IPS-NIHi11 (cell line): ENCODE measurements around the gene CUEDC1.
A peak's percentile ranks its signal among the peaks of the same experiment; 100 is the strongest.

ENCODE experiments used
- DNase-seq: peaks from one replicate; pipeline ENCODE4 v3.0.0; 2012; ENCODE audit warnings: mixed read lengths, low spot score

CUEDC1 gene

DNA sequence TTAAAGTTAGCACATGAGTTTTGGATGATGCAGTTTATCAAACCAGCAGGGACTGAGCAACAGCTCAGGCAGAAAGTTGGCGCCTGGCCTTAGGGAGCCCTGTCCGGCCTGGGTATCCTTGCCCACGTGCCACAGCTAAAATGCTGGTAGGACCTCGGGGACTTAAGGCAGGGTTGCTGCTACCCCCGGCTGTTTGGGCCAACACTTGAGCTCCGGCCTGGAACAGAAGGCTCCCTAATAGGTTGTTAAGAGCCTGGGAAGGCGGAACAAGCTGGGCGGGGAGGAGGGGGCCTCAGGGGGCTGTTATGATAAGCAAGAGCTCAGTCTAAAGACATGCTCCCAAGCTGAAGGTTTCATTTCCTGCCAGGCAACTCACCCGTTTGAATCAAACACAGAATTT, 39.7 kb downstream of the CUEDC1 start:
- no peak for DNase-seq

DNA sequence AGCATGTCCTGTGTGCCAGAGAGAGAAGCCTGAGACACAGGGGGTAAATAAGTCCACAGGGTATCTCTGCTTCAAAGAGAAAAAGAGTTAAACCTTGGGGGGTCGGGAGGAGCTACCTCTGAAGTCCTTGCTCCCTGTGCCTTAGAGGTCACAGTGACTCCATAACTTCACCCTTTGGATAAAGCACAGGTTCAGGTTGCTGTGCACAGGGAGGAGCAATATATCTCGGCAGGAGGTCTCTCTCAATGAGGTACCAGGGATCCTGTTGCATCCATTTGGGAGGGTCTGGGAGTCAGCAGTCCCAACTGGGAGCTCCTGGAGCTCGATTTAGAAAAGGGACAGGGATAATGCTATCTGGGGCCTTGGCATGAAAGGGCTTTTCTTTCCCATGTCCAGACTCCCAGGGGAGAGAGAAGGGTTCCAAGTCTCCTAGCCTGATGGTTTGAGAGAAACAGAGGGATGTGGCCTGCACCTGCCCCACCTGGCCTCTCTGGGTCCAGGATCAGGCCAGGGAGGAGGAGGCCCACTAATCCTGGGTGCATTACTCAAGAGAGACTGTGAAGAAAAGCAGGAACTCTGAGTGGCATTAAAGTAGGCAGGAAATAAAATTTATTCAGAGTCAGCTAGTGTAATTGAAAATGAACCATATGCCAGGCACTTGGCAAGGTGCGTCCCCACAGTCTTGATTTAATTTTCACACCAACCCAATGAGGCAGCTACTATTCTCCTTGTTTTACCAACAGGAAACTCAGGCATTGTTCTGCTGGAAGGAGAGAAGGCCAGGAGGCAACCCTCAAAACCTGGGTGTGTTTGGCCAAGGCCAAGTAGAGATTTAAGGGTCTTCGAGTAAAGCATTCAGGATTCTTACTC, 40.7 kb downstream of the CUEDC1 start:
- DNase-seq = no peak

DNA sequence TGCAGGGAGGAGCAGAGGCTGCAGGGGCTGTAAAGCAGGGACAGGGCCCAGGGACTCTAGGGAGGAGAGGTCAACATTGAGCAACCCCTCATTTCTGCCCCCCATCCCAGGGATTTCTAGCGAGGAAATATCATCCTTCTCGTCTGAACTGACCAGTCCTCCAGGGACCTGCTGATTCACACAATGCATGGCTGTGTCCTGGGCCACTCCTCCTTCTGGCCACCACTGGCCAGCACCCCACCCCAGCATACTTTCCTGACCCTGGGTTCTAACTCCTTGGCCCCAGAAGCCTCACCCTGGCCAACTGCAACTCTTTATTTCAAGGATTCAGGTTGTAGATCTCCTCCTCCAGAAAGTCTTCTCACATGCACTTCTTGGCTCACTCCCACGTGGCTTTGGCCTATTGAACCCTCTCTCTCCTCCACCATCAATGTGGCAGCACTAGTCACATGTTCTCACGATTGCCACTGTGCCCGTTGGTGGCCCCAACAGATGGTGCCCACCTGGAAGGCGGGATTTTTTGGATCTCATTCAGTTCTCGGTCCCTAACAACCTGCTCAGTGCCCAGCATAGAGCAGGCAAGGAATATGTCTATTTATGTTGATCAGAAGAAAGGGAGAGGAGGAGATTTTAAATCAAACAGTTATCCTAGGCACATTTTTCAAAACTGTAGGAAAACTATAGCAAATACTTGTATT, 41.5 kb downstream of the CUEDC1 start:
- no peak for DNase-seq

DNA sequence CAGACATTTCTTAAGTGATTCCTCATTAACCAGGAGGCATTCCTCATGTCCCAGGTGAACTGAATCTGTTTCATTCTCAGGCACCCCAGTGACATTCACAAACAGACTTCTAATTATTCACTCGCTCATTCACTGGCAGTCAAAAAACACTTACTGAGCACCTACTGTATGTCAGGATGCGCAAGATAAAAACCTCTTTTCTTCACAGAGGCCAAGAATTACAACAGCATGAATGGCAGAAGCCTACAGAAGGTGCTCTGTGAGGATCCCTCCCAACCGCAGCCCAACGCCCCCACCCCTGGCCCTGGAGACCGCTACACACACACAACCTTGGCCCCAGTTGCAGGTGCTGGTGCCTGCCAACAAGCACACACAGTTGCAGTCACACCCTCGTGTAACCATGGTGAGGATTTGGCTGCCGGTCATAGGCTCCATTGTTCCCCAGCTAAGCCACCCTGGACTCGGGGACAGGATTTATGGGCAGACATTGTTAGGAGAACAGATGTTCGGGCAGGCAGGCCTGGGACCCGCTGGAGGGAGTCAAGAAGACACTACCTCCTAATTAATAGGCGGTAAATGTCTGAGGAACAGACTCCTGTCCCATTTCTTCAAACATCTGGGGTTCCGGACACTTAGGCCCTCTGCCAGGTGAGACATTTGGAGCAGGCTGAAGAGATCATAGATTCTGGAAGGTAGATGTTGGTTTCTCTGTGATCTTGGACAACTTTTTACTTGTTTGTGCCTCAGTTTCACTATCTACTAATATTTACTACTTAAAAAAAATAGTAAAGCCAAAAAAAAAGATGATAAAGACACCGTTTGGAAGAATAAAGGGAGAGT, 43.2 kb downstream of the CUEDC1 start:
- DNase-seq = peak; percentile 46

DNA sequence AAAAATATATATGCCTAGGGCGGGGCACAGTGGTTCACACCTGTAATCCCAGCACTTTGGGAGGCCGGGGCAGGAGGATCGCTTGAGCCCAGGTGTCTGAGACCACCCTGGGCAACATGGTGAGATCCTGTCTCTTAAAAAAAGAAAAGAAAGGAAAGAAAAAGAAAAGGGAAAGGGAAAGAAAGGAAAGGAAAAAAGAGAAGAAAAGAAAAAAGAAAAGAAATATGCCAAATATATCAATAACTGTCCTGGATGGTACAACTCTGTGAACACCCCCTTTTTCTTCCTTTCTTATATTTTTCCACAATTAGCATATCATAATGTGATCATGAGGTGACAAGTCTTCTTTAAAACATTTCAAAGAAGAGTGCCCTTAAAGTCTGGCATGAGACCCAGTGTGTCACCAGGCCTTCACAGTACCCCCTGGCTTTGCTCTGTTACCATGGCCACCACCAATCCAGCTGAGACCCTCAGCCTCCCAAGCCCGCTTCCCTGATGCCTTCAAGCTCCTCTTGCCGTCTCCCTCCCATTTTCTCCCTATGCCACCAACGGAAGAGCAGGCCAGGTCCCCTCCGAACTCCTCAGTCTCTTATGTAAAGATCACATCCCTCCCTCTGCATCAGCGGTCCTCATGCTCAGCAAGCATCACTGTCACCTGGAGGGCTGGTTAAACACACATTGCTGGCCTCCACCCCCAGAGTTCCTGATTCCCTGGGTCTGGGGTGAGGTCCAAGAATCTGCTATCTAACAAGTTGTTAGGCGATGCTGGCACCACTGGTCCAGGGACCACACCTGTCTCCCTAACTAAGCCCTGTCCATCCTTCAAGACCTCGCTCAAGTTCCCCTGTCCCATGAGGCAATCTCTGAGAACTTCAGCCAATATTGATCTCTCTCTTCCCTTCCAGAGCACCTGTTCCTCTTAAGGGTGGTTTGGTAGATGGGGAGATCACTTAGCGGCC, 44.5 kb downstream of the CUEDC1 start:
- DNase-seq = no peak

DNA sequence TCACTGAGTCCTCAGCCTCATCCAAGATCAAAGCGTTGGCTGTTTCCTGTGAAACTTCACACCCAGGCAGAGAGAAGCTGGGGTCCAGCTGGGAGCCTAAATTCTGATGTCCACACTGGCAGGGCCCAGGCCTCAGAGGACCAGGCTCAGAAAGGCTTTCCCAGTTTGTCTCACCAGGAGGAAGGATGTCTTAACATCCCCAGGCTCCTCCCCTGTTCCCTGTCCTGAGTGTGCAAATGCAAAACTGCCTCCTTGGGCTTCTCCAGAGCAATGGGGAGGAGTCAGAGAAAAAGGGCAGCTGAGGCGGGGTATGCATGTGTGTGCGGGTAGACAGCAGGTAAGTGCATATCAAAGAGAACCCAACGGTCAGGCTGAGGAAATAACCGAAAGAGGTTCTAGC, 45.7 kb downstream of the CUEDC1 start:
- no peak for DNase-seq

DNA sequence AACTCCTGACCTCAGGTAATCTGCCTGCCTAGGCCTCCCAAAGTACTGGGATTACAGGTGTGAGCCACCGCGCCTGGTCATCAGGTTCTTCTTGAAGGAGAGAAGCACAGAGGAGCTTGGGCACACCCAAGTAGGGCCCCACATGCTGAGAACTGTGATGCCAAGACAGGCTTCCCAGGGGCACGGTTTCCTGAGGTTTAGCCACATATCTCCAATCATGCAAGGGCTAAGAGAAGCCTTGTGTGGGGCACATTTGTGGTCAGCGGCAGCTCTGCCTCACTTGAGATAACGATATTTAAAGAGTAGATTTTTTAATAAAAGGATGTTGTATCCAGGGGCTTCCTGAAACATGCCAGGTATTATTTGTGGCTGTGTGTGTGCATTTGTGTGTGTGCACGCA, 46.9 kb downstream of the CUEDC1 start:
- no peak for DNase-seq

DNA sequence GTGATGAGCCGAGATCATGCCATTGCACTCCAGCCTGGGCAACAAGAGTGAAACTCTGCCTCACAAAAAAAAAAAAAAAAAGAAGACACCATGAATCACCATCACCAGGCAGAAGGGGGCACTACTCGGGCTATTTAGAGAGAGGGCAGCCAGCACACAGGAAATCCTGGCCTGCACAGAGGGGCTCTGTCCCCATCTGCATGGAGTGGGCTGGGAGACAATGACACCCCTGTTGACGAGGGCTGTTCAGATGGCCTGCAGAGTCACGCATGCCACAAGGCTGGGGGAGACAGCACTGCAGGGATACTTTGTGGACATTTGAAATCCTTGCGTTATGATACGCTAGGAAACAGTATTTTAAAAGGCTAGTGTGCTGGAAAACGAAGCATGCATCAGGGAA, 48.3 kb downstream of the CUEDC1 start:
- no peak for DNase-seq

DNA sequence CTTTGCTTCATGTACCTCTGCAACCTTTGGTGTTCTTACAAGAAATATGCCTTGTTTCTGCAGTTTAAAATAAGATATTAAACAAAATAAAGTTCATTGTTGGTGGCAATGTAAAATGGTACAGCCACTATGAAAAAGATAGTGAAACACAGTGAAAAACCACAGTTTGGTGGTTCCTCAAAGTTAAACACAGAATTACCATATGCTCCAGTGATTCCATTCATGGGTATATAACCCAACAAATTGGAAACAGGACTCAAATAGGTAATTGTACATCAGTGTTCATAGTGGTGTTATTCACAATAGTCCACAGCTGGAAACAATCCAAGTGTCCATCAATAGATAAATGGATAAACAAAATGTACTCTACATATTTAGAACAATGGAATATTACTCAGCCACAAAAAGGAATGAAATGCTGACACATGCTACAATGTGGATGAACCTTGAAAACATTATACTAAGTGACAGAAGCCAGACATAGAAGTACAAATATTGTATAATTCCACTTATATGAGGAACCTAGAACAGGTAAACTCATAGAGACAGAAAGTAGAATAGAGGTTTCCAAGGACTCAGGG, 49.2 kb downstream of the CUEDC1 start:
- DNase-seq = no peak

DNA sequence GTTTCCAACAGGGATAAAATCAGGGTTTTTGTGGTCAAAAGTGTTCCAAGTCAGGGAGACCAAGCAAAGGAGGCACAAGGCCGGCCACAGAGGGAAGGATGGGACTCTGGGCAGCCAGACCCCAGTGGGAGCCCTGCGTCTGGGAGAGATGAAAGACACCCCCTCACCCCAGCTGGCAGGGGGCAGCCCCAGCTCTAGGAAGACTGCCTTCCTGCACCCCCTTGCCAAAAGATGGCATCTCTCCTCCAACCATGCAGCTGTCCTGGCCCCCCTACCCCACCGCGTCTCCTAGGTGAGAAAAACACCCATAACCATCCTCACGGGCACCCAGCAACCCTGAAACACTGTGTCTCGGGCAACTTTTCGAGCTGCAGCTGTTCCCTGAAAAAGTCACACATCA, 51.3 kb downstream of the CUEDC1 start:
- DNase-seq = no peak

DNA sequence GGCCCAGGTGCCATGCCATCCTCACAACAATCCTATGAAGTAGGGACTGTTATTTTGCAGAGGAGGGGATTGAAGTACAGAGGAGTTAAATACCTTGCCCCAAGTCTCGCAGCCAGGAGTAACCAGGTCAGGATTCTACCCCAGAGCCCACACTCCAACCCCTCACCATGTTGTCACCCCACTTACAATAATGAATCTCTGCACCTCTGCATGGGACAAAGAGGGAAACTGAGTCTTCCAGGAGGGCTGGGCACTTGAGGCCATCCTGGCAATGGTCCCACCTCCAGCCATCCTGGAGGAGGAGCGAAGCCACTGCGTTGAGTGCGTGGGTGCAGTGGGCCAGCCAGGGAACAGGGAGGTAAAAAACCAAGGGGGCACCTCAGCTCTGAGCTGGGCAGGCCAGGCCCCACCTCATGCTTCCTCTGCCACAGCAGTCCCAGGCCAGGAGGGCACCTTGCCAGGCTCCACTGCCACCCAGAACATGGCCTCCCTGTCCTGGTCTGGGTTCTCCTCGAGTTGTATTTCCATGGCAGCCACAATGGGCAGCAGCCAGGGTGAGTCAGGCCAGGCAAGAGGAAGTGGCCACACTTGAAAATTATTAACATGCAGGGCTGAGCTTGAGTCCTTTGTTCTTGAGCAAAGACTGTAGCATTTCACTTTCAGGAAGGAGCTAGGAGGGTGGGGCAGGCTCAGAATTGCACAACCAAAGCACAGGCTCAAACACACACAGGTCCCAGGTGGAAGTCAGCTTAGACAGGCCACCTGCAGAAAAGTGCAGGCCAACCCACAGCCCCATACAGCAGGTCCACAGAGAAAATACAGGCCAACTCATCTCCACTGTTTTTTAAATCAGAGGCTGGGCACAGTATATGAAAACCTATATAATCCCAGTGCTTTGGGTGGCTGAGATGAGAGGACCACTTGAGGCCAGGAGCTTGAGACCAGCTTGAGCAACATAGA, 52.1 kb downstream of the CUEDC1 start:
- no peak for DNase-seq

DNA sequence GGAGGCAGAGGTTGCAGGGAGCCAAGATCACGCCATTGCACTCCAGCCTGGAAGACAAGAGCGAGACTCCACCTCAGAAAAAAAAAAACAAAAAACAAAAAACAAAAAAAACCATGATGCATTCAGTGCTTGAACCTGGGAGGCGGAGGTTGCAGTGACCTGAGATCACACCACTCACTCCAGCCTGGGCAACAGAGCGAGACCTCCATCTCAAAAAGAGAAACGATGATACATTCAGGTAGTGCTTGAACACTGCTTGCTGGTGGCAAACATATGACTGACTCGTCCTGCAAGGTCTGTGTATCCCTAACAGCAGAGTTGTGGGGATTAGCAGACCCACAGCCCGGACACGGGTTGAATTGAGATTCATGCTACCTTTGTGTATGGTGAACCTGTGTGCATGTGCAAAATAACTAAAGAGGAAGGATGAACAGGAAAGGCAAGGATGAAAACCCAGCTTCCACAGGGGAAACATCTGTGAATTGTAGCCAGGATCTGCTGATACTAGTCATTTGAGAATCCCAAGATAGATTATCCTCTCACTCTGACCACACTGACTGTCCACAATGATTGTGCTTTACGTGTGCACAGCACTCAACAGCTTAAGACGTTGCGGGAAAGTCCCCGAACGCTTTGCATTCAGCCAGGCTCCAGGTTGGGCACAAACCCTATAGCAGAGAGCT, 53.0 kb downstream of the CUEDC1 start:
- DNase-seq = no peak

DNA sequence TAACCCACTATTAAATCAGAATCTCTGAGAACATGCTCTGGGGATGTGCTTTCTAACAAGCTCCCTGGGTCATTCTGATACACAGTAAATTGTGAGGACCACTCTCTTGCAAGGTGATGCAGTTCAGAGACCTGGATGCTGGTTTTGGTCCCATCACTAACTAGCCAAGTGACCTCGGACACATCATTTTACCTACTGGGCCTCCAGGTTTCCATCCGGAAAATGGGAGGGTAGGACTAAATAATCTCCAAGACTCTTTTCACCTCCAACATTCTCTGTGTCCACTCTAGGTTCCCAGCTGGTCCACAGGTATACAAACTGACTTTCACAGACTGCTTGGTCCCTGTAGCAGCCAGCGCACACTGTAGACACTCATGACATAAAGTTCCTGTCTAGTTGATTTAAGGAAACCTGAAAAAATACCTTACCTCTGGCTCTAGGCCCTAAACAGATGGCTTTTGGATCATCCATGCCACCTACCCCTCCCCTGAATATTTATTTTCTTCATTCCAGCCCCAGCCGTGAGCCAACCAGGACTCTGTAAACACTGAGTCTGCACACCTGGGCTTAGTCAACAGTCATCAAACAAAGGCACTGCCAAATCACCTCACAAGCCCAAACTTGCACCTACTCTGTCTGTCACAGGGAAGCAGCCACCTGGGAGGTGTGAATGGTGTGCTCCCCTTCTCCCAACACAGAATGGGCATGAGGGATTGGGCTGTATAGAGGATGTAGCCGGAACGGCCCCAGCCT, 54.0 kb downstream of the CUEDC1 start:
- DNase-seq = no peak

DNA sequence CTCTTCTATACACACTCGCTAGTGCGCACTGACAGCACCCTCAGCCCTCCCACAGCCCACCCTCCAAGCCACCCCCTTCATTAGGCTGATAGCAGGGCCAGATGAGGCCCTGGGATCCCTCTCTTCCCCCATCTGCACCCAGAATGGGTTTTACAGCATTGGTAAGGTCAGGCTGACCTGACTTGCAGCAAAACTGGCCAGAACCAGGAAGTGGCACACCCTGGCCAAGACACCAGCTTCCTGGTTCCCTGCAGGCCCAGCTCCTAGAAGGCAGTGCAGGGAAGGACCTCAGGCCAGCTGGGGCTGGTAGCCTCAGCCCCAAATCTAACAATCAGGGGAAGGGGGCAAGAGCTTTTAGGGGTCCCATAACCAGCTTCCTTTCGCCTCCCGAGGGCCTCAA, 55.4 kb downstream of the CUEDC1 start:
- DNase-seq = no peak

DNA sequence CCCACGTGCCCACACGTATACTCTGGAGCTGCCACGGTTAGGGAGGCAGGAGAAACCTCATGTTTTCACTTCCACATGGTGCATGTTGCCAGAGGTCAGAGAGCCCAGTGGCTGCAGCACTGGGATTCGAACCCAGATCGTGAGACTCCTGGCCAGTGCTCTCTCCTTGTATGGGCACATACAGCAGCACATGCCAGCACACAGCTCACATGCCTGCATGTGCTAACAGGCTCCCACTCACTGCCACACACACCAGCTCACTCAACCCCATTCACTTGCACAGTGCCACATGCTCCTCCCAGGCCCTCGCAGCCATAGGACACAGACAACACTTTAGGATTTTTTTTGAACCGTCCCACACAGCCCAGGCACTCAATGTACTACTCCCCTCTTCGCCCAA, 55.8 kb downstream of the CUEDC1 start:
- DNase-seq = no peak

DNA sequence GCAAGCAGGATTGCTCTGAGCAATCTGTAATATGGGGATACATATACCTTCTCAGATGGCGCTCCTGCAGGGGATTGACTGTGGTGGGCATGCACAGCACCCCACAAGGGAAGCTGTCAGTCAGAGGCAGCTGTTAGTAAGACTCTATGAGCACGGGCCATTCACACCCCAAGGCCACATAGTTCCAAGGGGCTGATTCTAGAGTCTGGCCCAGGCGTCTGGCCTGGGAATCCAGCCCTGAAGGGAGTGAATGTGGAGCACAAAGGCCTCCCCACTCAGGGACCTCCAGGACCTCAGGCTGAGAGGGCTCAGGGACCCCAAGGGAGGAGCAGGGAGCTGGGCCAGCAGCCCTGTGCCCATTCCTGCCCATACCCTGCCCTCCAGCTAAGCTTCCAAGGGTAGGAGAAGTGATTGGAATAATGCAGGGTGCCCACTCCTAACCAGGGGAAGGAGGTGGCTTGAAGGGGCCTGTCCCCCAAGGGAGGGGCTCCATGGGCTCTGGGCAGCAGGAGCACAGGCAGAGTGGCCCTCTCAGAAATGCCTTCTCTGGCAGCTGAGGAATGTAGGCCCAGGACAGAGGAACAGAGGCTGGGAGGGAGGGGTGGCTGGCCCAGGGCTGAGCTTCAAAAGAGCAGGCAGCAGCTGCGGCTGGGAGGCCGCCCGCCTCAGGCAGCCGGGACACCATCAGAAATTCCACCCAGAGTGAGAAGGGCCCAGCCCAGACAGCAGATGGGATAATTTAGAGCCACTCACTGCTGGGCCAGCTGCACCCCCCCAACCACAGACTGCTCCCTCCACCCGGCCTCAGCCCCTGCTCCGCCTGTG, 56.5 kb downstream of the CUEDC1 start:
- DNase-seq = peak; percentile 85

DNA sequence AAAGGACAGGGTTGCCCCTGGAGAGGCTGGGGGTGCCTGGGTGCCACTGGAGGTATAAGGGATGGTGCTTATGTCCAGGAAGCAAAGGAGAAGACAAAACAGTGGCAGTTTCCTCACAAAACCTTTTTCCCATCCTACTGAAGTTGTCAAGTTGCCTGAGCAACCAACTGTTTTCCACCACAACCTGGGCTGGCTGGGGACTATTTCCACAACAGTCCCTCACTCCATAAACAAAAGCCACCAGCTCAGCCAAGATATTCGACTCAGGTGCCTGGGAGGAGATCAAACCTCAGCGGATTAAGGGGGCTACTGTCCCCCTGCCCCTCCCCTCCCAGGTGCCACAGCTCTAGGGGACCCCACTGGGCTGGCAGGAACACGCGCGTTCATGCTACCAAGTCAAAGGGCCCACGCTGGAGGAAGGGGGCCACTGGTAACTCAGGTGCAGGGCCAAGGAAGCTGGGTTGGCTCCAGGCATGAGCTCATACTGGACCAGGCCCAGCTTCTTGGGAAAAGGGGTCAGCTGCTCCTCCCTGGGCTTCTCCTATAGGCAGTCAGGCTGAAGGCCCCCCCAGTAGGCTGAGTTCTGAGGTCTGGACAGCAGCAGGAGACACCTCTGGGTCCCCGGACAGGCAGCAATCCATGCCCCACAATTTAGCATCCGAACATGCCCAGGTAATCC, 59.7 kb downstream of the CUEDC1 start:
- DNase-seq = no peak
